HCT116 (cell line): ENCODE results near the gene SH2D6. TPM values are rescaled to one million over a fixed set of nuclear protein-coding genes. Genes with fewer than 3 reads are reported as not detected.

ENCODE experiments used
- ATAC-seq: fragments of 200-7000 bp; cut with Tn5 transposase; 2 replicates; pipeline ENCODE4 v1.9.1; 2020; ENCODE audit warnings: mild to moderate bottlenecking, moderate library complexity
- BruUV-seq: library from RNA; stranded (reverse); fragments of 400-500 nt; replicated peaks from 2 replicates; lab custom pipeline; 2021; lab: Mats Ljungman, UMichigan
- CTCF ChIA-PET: fragments of 300-600 bp; sonication (Branson Sonifier 250); formaldehyde crosslinking; loops from one replicate; lab custom pipeline; 2021; ENCODE audit warnings: antibody characterized with exemption; lab: Charles Lee
- POLR2A ChIA-PET: fragments of 300-600, 350-600 bp; sonication (Branson Sonifier 250); formaldehyde crosslinking; loops from one replicate; lab custom pipeline; 2021; ENCODE audit warnings: antibody characterized with exemption; lab: Charles Lee
- RAD21 ChIA-PET, 2 experiments: fragments of 300-600 bp; sonication (Branson Sonifier 250); formaldehyde crosslinking; loops; one replicate each; lab custom pipeline; 2023; ENCODE audit warnings: low total read pairs in 2 of 2; ENCODE audit not compliant: uncharacterized antibody in 2 of 2, unreplicated experiment in 2 of 2, low non-redundant PET in 1 of 2; lab: Charles Lee
- DNase-seq: peaks from one replicate; pipeline ENCODE4 v3.0.0-alpha.2; 2010; ENCODE audit warnings: low read depth, low spot score
- H2AFZ ChIP-seq: fragments of 200-600 bp; shearing (Covaris generic), sonication (generic); 2 replicates; pipeline ENCODE4 v1.6.1; 2017; ENCODE audit warnings: low read depth, mixed run types, mixed read lengths, antibody characterized with exemption, low read length; ENCODE audit not compliant: poor library complexity, severe bottlenecking
- H3K27ac ChIP-seq: 2 replicates; pipeline ENCODE4 v1.5.1; 2012; ENCODE audit warnings: low read depth, low read length
- H3K27me3 ChIP-seq: fragments of 200-600 bp; sonication (generic); 2 replicates; pipeline ENCODE4 v1.6.1; 2016; ENCODE audit warnings: mixed run types, low read length, mixed read lengths; ENCODE audit not compliant: insufficient read depth
- H3K36me3 ChIP-seq, 2 experiments: fragments of 200-500 bp in 1 of 2; fragments of 200-600 bp in 1 of 2; sonication (Bioruptor generic) in 1 of 2; sonication (generic) in 1 of 2; 2 replicates each; pipeline versions ENCODE4 v1.5.1 to v1.6.1; 2014 to 2016; ENCODE audit warnings: low read length in 2 of 2, inconsistent platforms in 1 of 2, mixed read lengths in 1 of 2, mixed run types in 1 of 2; ENCODE audit not compliant: insufficient read depth in 2 of 2, control insufficient read depth in 1 of 2
- H3K4me1 ChIP-seq, 2 experiments: fragments of 200-600 bp in 1 of 2; sonication (generic) in 1 of 2; 2 replicates each; pipeline versions ENCODE4 v1.5.1 to v1.6.1; 2012 to 2017; ENCODE audit warnings: low read length in 2 of 2, inconsistent platforms in 1 of 2, mild to moderate bottlenecking in 1 of 2, mixed read lengths in 1 of 2, mixed run types in 1 of 2, moderate library complexity in 1 of 2; ENCODE audit not compliant: insufficient read depth in 2 of 2, control insufficient read depth in 1 of 2
- H3K4me2 ChIP-seq: fragments of 200-600 bp; sonication (generic); 2 replicates; pipeline ENCODE4 v1.6.1; 2017; ENCODE audit warnings: mixed run types, low read length, mixed read lengths
- H3K4me3 ChIP-seq, 2 experiments: fragments of 200-600 bp in 1 of 2; sonication (generic) in 1 of 2; replicated peaks in 1 of 2; 2 replicates each; pipeline ENCODE4 v1.5.1; 2011 to 2016; ENCODE audit warnings: low read length in 2 of 2, control low read depth in 1 of 2, low read depth in 1 of 2, mild to moderate bottlenecking in 1 of 2, mixed read lengths in 1 of 2, mixed run types in 1 of 2
- H3K79me2 ChIP-seq: fragments of 200-600 bp; sonication (generic); 2 replicates; pipeline ENCODE4 v1.6.1; 2017; ENCODE audit warnings: mild to moderate bottlenecking, mixed run types, low read length, moderate library complexity, mixed read lengths; ENCODE audit not compliant: insufficient read depth
- H3K9ac ChIP-seq: fragments of 200-600 bp; sonication (generic); 2 replicates; pipeline ENCODE4 v1.6.1; 2016; ENCODE audit warnings: low read length, mixed read lengths
- H3K9me2 ChIP-seq: fragments of 200-600 bp; sonication (generic), shearing (Covaris generic); 2 replicates; pipeline ENCODE4 v1.6.1; 2017; ENCODE audit warnings: mixed run types, mild to moderate bottlenecking, moderate library complexity; ENCODE audit not compliant: insufficient read depth
- H3K9me3 ChIP-seq, 2 experiments: fragments of 200-500 bp in 1 of 2; fragments of 200-600 bp in 1 of 2; sonication (Bioruptor generic) in 1 of 2; sonication (generic) in 1 of 2; 2 replicates each; pipeline ENCODE4 v1.6.1; 2014 to 2017; ENCODE audit warnings: low read length in 2 of 2, mixed read lengths in 2 of 2, inconsistent platforms in 1 of 2, low read depth in 1 of 2, mild to moderate bottlenecking in 1 of 2, mixed run types in 1 of 2, moderate library complexity in 1 of 2; ENCODE audit not compliant: control insufficient read depth in 1 of 2, insufficient read depth in 1 of 2
- H4K20me1 ChIP-seq: fragments of 200-600 bp; sonication (generic), shearing (Covaris generic); 2 replicates; pipeline ENCODE4 v1.6.1; 2017; ENCODE audit warnings: mixed run types, mild to moderate bottlenecking, moderate library complexity; ENCODE audit not compliant: insufficient read depth
- ATF3 ChIP-seq: IDR thresholded peaks from 2 replicates; pipeline ENCODE4 v1.6.1; 2012
- CBX3 ChIP-seq: IDR thresholded peaks from 2 replicates; pipeline ENCODE4 v1.6.1; 2012; ENCODE audit warnings: low read depth
- CEBPB ChIP-seq: IDR thresholded peaks from 2 replicates; pipeline ENCODE4 v1.6.1; 2012; ENCODE audit warnings: low read depth
- CTCF ChIP-seq, 3 experiments: fragments of 200-600 bp in 1 of 3; sonication (generic) in 1 of 3; IDR thresholded peaks in 2 of 3; conservative IDR thresholded peaks in 1 of 3; 2 replicates each; pipeline ENCODE4 v1.5.1; 2012 to 2017; ENCODE audit warnings: low read depth in 2 of 3, low read length in 2 of 3, antibody characterized with exemption in 1 of 3, borderline replicate concordance in 1 of 3, control low read depth in 1 of 3, mild to moderate bottlenecking in 1 of 3, mixed read lengths in 1 of 3, mixed run types in 1 of 3, moderate library complexity in 1 of 3; ENCODE audit not compliant: insufficient read depth in 1 of 3
- ELF1 ChIP-seq: IDR thresholded peaks from 2 replicates; pipeline ENCODE4 v1.6.1; 2012; ENCODE audit warnings: low read depth, borderline replicate concordance
- MAX ChIP-seq: IDR thresholded peaks from 2 replicates; pipeline ENCODE4 v1.6.1; 2012
- ZFX ChIP-seq: fragments of 450-650 bp; IDR thresholded peaks from 2 replicates; pipeline ENCODE4 v1.6.1; 2017
- intact Hi-C: fragments of 100-400 bp; cut with micrococcal nuclease; formaldehyde crosslinking; loops from 2 replicates; pipeline ENCODE4 v1.10.0; 2022
- total RNA-seq: library from RNA; stranded (reverse); gene quantifications from one replicate; pipeline ENCODE4 v1.2.1, GENCODE V29; 2021; ENCODE audit not compliant: unreplicated experiment

SH2D6 gene
- total RNA-seq, 1 experiment from 2014 or later: 2.7 TPM

GRCh38 chr2:85435981-85436835, 17.7 kb downstream of the SH2D6 start:
- Histone ChIP-seq H3K9me2 (no peaks in the 10 kb centered on the region), H3K4me1 (peaks cover 24 to 41% of the 10 kb centered on the region in 2 experiments), H3K27me3 (no peaks in the 10 kb centered on the region), H3K9ac (no peak overlapping the region), H3K36me3 (no peaks in the 10 kb centered on the region), H3K79me2 (no peaks in the 10 kb centered on the region), H3K27ac (peak overlapping the region; percentile 24; the same call in 1 of the 2 replicates), H4K20me1 (no peaks in the 10 kb centered on the region), H3K4me3 (no peak overlapping the region), H2AFZ (no peak overlapping the region), H3K9me3 (no peaks in the 10 kb centered on the region), H3K4me2 (no peak overlapping the region)
- ChIA-PET POLR2A (interaction anchor here (1.0 kb wide), 1 partner anchor 104 kb away, joined by 4 read pairs; no protein-coding TSS in a partner anchor), RAD21 (no interaction called here), CTCF (interaction anchor here (0.5 to 0.9 kb wide), 2 partner anchors 9 to 102 kb away, joined by 3 read pairs; partner anchors contain the start of gene MAT2A)
- intact Hi-C loops: no loop called here
- peak in 2 of 3 experiments; percentile 35 to 36; a peak in 4 of 6 replicates for TF ChIP-seq CTCF (IDR thresholded peaks at IDR 0.05 in 2 of 3, conservative IDR thresholded peaks at IDR 0.05 in 1 of 3; ENCODE audit: borderline replicate concordance in 1 of 3, insufficient read depth in 1 of 3, low read depth in 2 of 3, low read length in 2 of 3)
- TF ChIP-seq CEBPB: no peak
- no peak for TF ChIP-seq CBX3
- TF ChIP-seq ELF1: no peak
- no peak for TF ChIP-seq MAX
- TF ChIP-seq ATF3: no peak
- TF ChIP-seq ZFX: no peak
- no peak for DNase-seq
- BruUV-seq: no TSS peak
- ATAC-seq: peak; percentile 63
